Right cardiac atrium (tissue), 5 donors: Measurements from ENCODE around the gene CCDC183. TPM values are rescaled to one million over a fixed set of nuclear protein-coding genes. Genes with fewer than 3 reads are reported as not detected.
"Not testable (repeated sequence)": the region's sequence is repeated elsewhere in the genome, so short reads cannot be mapped to it uniquely, and the experiment has no call there.

Source experiments
- ATAC-seq, 2 donors: fragments of 200-7000 bp; cut with Tn5 transposase; one replicate each; pipeline versions ENCODE4 v1.8.0 to v1.9.1; 2020; ENCODE audit warnings: moderate library complexity in 2 of 2, mild to moderate bottlenecking in 1 of 2
- DNase-seq, 3 donors: peaks; one replicate each; pipeline ENCODE4 v3.0.0-alpha.2; 2020
- H3K27ac ChIP-seq: one replicate; pipeline ENCODE4 v1.5.1; 2013; ENCODE audit warnings: mild to moderate bottlenecking, low read length, control low read depth, moderate library complexity
- H3K27me3 ChIP-seq: one replicate; pipeline ENCODE4 v1.6.1; 2013; ENCODE audit not compliant: control insufficient read depth, insufficient read depth
- H3K4me1 ChIP-seq: one replicate; pipeline ENCODE4 v1.6.1; 2013; ENCODE audit warnings: low read length; ENCODE audit not compliant: control insufficient read depth, insufficient read depth
- H3K4me3 ChIP-seq: one replicate; pipeline ENCODE4 v1.5.1; 2013; ENCODE audit warnings: low read length, control low read depth
- H3K9me3 ChIP-seq: one replicate; pipeline ENCODE4 v1.6.1; 2013; ENCODE audit warnings: low read length; ENCODE audit not compliant: control insufficient read depth
- WGBS: extraction: QIAGEN DNeasy Blood & Tissue Kit; methylation state at CpG from one replicate; pipeline ENCODE4 v1.1.7; 2013; 5-methylcytosine and 5-hydroxymethylcytosine counted together
- intact Hi-C, 4 donors: fragments of 100-400 bp; cut with DNase I; formaldehyde crosslinking; loops; one replicate each; pipeline versions ENCODE4 v1.11.0 to v1.14.0; 2022 to 2023
- polyA plus RNA-seq: library from polyadenylated mRNA; stranded (reverse); fragments of 200-250 nt; gene quantifications from one replicate; pipeline ENCODE4 v1.2.3, GENCODE V29; 2013
- total RNA-seq, 4 donors: library from RNA; stranded (reverse); fragmentation: NEBNext Ultra II Directional; extraction: Animal tissue kit (Norgen Biotek cat#: 25700); gene quantifications; one replicate each; pipeline ENCODE4 v1.2.1, GENCODE V29; 2021
- donor health status: healthy with polysubstance abuse.
- donor health status: DM: no; HTN: yes; CAD: no.
- donor health status: DM: no; HTN: no; CAD: no.
- donor health status: DM: no; HTN: yes; CAD: no; lungs with severe emphysema.
- donor health status: DM: yes; HTN: yes; CAD: no.

Gene CCDC183
- total and polyA plus RNA-seq, 5 donors: 2.0 to 5.0 (median 2.9) TPM

DNA sequence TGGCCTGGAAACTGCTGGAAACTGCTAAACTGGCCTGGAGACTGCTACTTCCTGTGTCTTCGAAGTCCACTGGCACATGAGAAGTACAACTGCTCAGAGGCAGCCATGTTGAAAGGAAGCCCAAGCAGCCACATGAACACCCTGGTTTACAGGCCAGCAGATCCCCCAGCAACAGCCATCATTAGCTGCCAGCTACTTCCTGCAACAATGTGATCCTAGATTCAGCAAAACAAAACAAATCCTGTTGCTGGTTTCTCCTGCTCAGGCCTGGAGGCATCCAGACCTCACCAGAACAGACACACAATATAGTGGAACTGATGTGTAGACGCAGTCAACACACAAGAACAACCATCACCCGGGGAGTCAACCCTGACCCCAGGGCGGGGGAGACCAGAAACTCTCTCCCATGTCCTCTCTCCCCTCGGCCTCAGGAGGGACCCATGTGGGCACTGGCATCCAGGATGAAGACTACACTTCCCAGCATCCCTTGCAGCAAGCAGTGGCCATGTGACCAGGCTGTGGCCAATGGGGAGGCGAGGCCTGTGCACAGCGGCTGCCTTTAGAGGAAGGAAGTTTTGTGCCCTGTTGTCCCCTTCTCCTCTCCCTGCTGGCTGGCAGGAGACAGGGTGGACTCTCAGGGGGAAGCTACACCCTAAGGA is 22.6 kb upstream of the CCDC183 start:
- peak; percentile 52 to 61 for ATAC-seq
- no peak overlapping the region for H3K4me3 ChIP-seq
- WGBS: 75% methylated on average over 7 of the region's 7 CpGs
- H3K27me3 ChIP-seq: no peaks in the 10 kb centered on the region
- H3K27ac ChIP-seq: no peak overlapping the region
- no peaks in the 10 kb centered on the region for H3K4me1 ChIP-seq
- H3K9me3 ChIP-seq: no peaks in the 10 kb centered on the region
- DNase-seq: peak in 1 of 3 donors; percentile 63
- intact Hi-C loops: no loop called here

DNA sequence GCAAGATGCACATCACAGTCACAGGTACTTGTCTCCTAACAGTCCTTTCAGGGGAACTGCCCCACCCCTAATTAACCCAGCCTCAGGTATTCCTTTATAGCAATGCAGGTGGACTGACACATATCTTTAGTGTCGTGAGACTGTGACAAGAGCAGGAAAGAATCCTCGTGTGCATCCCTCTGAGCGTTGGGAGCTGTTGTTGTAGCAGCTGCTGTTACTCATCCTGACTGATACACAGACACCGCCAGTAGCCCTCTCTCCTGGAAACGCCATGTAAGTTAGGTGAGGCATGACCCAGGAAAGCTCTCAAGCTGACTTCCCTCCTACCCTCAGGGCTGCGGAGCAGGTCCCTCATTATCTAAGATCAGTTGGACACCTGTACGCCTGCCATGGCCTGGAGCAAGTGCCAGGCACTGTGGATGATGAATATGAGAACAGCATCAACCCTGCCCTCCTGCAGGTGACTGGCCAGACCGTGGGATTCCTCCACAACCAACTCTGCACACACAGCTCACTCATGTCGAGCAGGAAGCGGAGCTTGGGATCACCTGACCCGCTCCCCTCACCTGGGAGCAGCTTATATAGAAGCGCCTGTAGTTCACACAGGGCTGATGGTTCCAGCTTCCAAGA is 21.6 kb upstream of the CCDC183 start:
- H3K27ac ChIP-seq: no peak overlapping the region
- WGBS: 90% methylated on average over 12 of the region's 12 CpGs
- no peaks in the 10 kb centered on the region for H3K9me3 ChIP-seq
- H3K27me3 ChIP-seq: no peaks in the 10 kb centered on the region
- H3K4me1 ChIP-seq: no peaks in the 10 kb centered on the region
- DNase-seq (no peak), ATAC-seq (no peak)
- intact Hi-C loops: no loop called here
- H3K4me3 ChIP-seq: no peak overlapping the region

DNA sequence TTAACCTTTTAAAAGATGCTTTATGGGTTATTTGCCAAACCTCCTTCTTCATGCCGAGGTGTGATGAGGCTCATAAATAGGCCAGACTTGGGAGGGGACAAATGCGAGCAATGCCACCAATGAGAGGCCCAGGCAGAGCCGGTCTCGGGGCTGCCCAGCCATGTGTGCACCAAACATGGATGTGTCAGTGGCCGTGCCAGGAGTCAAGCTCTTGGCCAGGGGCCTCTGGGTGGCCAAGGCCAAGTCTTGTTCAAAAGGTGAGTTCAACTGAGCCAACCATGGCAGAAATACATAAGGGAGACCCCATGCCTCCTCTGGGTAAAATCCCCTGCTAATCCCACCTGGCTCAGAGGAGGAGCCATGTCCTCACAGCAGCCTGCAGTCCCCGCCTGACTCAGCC is 20.9 kb upstream of the CCDC183 start:
- no peak overlapping the region for H3K4me3 ChIP-seq
- H3K27ac ChIP-seq: no peak overlapping the region
- H3K27me3 ChIP-seq: no peaks in the 10 kb centered on the region
- WGBS: 77% methylated on average over 6 of the region's 6 CpGs
- no peaks in the 10 kb centered on the region for H3K4me1 ChIP-seq
- ATAC-seq: peak in 1 of 2 donors; percentile 12
- no peaks in the 10 kb centered on the region for H3K9me3 ChIP-seq
- intact Hi-C loops: no loop called here
- DNase-seq: no peak

DNA sequence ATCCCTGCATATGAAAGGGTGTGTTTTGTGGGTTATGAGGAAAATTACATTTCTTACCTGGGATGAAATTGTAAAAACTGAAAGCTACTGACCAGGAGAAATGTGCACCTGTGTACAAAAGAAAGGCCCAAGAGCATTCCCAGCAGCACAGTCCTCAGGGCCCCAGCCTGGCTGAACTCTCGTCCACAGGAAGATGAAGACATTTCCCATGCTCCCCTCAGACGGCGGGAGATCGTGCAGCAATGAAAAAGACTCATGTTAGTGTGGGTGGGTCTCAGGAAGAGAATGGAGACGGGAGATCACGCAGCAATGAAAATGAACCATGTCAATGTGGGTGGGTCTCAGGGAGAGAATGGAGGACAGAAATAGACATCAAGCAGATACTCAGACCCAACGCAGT is 19.2 kb upstream of the CCDC183 start:
- H3K4me1 ChIP-seq: no peaks in the 10 kb centered on the region
- H3K9me3 ChIP-seq: no peaks in the 10 kb centered on the region
- H3K27ac ChIP-seq: no peak overlapping the region
- no peak for DNase-seq
- intact Hi-C loops: no loop called here
- no peaks in the 10 kb centered on the region for H3K27me3 ChIP-seq
- 48% methylated on average over 7 of the region's 7 CpGs for WGBS
- no peak overlapping the region for H3K4me3 ChIP-seq
- ATAC-seq: no peak

DNA sequence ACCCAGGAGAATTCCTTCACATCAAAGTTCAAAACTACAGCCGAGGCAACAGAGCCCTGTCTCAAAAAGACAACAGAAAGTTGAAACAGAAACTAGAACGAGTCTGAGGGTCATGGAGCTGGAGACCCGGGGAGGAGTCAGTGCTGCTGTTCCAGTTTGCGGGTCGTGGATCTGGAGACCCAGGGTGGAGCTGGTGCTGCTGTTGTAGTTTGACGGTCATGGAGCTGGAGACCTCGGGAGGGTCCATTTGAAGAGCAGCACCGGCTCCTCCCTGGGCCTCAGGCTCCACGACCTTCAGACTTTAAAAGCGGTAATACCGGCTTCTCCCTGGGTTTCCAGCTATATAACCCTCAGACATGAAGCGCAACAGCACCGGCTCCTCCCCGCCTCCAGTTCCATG is 18.8 kb upstream of the CCDC183 start:
- Histone ChIP-seq H3K27me3 (no peaks in the 10 kb centered on the region), H3K27ac (no peak overlapping the region), H3K4me3 (no peak overlapping the region), H3K9me3 (no peaks in the 10 kb centered on the region), H3K4me1 (no peaks in the 10 kb centered on the region)
- DNase-seq: no peak
- intact Hi-C loops: no loop called here
- WGBS: 82% methylated on average over 14 of the region's 14 CpGs
- ATAC-seq: no peak

DNA sequence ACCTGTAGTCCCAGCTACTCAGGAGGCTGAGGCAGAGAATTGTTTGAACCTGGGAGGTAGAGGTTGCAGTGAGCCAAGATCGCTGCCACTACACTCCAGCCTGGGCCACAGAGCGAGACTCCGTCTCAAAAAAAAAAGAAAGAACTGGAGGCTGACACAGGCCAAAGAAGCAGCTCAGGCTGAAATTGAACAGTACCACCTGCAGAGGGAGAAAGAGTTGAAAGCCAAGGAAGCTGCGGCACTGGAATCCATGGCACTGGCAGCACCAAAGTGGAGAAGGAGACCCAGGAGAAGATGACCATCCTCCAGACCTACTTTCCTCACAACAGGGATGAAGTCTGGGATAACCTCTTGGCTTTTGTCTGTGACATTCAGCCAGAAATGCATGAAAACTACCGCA is 16.3 kb upstream of the CCDC183 start:
- Histone ChIP-seq H3K27ac (no peak overlapping the region), H3K9me3 (no peaks in the 10 kb centered on the region), H3K4me3 (no peak overlapping the region), H3K4me1 (no peaks in the 10 kb centered on the region), H3K27me3 (no peaks in the 10 kb centered on the region)
- DNase-seq (no peak), ATAC-seq (no peak)
- intact Hi-C loops: loop anchor here in 1 of 4 donors (10.0 kb wide), 1 partner anchor 285 kb away; no protein-coding TSS in a partner anchor
- 75% methylated on average over 5 of the region's 5 CpGs for WGBS

DNA sequence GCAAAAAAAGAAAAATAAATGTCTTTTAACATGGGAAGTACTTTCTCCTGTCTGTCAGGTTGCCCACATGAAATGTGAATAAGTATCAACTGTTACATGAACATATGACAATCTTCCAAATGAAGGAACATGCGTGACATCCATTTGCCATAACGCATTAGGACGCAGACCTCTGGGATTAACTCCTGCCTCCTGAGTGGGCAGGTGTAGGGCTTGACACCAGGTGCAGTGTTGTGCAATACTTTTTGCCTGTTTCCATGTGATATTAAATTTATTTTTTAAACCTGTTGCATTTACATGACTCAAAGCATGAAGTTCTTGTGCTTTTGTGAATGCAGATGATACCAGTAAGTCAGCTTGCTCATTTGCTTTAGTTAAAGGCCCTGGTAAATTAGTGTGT is 13.7 kb upstream of the CCDC183 start:
- Histone ChIP-seq H3K4me3 (no peak overlapping the region), H3K9me3 (no peaks in the 10 kb centered on the region), H3K27ac (no peak overlapping the region), H3K27me3 (no peaks in the 10 kb centered on the region), H3K4me1 (no peaks in the 10 kb centered on the region)
- ATAC-seq: no peak
- 93% methylated on average over 3 of the region's 3 CpGs for WGBS
- DNase-seq: no peak
- intact Hi-C loops: loop anchor here in 1 of 4 donors (10.0 kb wide), 1 partner anchor 282 kb away; no protein-coding TSS in a partner anchor

DNA sequence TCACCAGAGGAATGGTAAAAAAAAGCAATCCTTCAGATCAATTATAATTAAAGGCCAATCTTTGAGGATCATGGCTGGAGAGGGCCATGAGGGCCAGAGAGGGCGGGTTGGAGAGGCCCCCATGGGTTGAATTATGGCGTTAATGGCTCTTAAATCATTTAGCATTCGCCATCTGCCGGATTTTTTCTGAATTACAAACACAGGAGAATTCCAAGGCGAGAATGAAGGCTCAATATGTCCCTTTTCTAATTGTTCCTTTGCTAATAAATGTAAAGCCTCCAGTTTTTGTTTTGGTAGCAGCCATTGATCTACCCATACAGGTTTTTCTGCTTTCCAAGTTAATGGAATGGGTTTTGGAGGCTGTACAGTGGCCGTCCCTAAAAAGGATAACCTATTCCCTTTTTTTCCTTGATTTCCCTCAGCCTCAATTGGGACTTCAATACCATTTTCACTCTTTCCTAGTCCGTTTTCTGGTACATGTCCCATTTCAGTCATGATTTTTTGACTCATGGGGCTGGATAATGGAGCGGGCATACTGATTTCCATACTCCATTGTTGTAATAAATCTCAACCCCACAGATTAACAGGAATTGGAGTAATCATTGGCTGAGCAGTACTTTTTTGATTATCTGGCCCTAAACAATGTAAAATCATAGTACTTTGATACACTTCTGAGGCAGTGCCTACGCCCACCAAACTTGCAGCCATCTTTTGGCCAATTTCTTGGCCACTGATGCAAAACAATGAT is 11.7 kb upstream of the CCDC183 start:
- intact Hi-C loops: loop anchor here in 1 of 4 donors (10.0 kb wide), 1 partner anchor 280 kb away; no protein-coding TSS in a partner anchor
- no peaks in the 10 kb centered on the region for H3K9me3 ChIP-seq
- no peak overlapping the region for H3K4me3 ChIP-seq
- no peak overlapping the region for H3K27ac ChIP-seq
- no peak for ATAC-seq
- no peaks in the 10 kb centered on the region for H3K27me3 ChIP-seq
- no peak for DNase-seq
- 54% methylated on average over 9 of the region's 9 CpGs for WGBS
- H3K4me1 ChIP-seq: no peaks in the 10 kb centered on the region

DNA sequence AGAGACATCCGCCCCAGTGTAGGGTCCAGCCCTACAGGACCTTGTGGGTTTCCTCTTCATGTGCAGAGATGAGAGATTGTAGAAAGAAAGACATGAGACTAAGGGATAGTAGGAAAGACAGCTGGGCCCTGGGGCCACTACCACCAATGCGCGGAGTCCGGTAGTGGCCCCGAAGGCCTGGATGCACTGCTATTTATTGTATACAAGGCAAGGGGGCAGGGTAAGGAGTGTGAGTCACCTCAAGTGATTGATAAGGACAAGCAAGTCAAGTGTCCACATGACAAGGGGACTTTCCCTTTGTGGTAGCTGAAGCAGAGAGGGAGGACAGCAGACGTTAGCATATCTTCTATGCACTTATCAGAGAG is 11.2 kb upstream of the CCDC183 start:
- no peak overlapping the region for H3K4me3 ChIP-seq
- ATAC-seq (no peak), DNase-seq (no peak)
- whole genome bisulfite sequencing: 83% methylated on average over 6 of the region's 6 CpGs
- no peaks in the 10 kb centered on the region for H3K9me3 ChIP-seq
- no peaks in the 10 kb centered on the region for H3K27me3 ChIP-seq
- intact Hi-C loops: loop anchor here in 3 of 4 donors (5.0 to 10.0 kb wide), 2 partner anchors 252 to 280 kb away; no protein-coding TSS in a partner anchor
- H3K27ac ChIP-seq: no peak overlapping the region
- H3K4me1 ChIP-seq: no peaks in the 10 kb centered on the region

DNA sequence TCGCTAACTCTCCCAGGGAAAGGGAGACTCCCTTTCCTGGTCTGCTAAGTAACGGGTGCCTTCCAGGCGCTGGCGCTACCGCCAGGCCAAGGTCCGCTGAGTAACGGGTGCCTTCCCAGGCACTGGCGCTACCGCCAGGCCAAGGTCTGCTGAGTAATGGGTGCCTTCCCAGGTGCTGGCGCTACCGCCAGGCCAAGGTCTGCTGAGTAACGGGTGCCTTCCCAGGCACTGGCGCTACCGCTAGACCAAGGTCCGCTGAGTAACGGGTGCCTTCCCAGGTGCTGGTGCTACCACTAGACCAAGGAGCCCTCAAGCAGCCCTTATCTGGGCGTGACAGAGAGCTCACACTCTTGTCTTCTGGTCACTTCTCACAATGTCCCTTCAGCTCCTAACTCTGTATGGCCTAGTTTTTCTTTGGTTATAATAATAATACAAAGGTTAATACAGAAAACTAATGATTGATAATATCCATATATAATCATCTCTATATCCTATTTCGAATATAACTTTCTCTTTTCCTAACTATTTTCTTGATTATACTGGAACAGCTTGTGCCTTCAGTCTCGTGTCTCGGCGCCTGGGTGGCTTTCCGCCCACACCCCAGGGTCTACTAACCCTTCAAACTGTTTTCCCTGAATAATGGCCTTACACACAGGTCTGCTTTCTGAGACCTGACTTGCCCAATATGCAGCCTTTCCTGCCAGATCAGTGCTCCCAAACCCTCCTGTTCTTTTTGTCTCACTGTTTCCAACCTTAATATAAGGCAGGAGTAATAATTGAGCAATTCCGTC is 10.4 kb upstream of the CCDC183 start:
- 86% methylated on average over 23 of the region's 23 CpGs for WGBS
- intact Hi-C loops: loop anchor here (2.0 to 10.0 kb wide), 3 partner anchors 249 to 279 kb away; no protein-coding TSS in a partner anchor
- not testable (repeated sequence) for H3K27ac ChIP-seq, H3K9me3 ChIP-seq, DNase-seq, ATAC-seq, H3K27me3 ChIP-seq, H3K4me1 ChIP-seq, H3K4me3 ChIP-seq
